ENCODE measurements around the gene C2CD2.

DNA sequence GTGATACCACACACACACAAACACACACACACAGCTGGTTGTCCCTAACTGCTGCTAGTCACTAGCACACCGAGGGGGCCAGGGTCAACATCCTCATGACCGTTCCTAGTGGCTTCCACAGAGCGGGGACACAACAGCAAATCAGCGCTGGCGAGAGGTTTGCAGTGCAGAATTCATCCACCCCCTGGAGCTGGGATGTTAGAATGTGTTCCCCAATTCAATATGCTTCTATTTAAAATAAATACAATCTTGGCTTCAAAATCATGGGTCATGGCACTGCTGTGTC is 16.2 kb upstream of the C2CD2 start:
- TF ChIP-seq, protein P1, sequence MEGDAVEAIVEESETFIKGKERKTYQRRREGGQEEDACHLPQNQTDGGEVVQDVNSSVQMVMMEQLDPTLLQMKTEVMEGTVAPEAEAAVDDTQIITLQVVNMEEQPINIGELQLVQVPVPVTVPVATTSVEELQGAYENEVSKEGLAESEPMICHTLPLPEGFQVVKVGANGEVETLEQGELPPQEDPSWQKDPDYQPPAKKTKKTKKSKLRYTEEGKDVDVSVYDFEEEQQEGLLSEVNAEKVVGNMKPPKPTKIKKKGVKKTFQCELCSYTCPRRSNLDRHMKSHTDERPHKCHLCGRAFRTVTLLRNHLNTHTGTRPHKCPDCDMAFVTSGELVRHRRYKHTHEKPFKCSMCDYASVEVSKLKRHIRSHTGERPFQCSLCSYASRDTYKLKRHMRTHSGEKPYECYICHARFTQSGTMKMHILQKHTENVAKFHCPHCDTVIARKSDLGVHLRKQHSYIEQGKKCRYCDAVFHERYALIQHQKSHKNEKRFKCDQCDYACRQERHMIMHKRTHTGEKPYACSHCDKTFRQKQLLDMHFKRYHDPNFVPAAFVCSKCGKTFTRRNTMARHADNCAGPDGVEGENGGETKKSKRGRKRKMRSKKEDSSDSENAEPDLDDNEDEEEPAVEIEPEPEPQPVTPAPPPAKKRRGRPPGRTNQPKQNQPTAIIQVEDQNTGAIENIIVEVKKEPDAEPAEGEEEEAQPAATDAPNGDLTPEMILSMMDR (IDR thresholded peaks at IDR 0.05 in 4 of 5, conservative IDR thresholded peaks at IDR 0.05 in 1 of 5), result no peak
- TF ChIP-seq POLR2A (IDR thresholded peaks at IDR 0.05), result no peak

Measured in gastrocnemius medialis (tissue), 4 donors.